Tibial nerve (tissue), 4 donors: Measurements from ENCODE around the gene OR5L1. TPM values are rescaled to one million over a fixed set of nuclear protein-coding genes. Genes with fewer than 3 reads are reported as not detected.

Source experiments
- DNase-seq, 2 donors: peaks; one replicate each; pipeline ENCODE4 v3.0.0-alpha.2; 2019; ENCODE audit warnings: low spot score in 2 of 2
- H3K27ac ChIP-seq, 4 donors: fragments of 200-600 bp; sonication (generic) in 3 of 4; one replicate each; pipeline ENCODE4 v1.5.1; 2017 to 2019; ENCODE audit warnings: mild to moderate bottlenecking in 1 of 4
- H3K27me3 ChIP-seq, 2 donors: fragments of 200-600 bp; sonication (generic) in 1 of 2; one replicate each; pipeline versions ENCODE4 v1.5.1 to v1.6.0; 2017 to 2019
- H3K36me3 ChIP-seq, 3 donors: fragments of 200-600 bp; sonication (generic); one replicate each; pipeline ENCODE4 v1.5.1; 2018 to 2019
- H3K4me1 ChIP-seq, 4 donors: fragments of 200-600 bp; sonication (generic) in 3 of 4; one replicate each; pipeline ENCODE4 v1.5.1; 2017 to 2019
- H3K4me3 ChIP-seq, 4 donors: fragments of 200-600 bp; sonication (generic) in 3 of 4; one replicate each; pipeline ENCODE4 v1.5.1; 2017 to 2019; ENCODE audit warnings: mild to moderate bottlenecking in 1 of 4, moderate library complexity in 1 of 4
- H3K9me3 ChIP-seq, 4 donors: fragments of 200-600 bp; sonication (generic) in 3 of 4; one replicate each; pipeline ENCODE4 v1.5.1; 2017 to 2019
- CTCF ChIP-seq, 5 experiments: fragments of 200-600 bp in 3 of 5; fragments of 450-650 bp in 2 of 5; sonication (generic) in 3 of 5; IDR thresholded peaks; one replicate each; pipeline ENCODE4 v1.5.1; 2016 to 2019; ENCODE audit warnings: antibody characterized with exemption in 5 of 5, mild to moderate bottlenecking in 3 of 5, moderate library complexity in 2 of 5
- EP300 ChIP-seq, 2 donors: sonication (generic); formaldehyde crosslinking; IDR thresholded peaks; one replicate each; pipeline ENCODE4 v1.6.1; 2017; ENCODE audit warnings: antibody characterized with exemption in 2 of 2, mild to moderate bottlenecking in 1 of 2
- POLR2A ChIP-seq, 2 donors: fragments of 450-650 bp; IDR thresholded peaks; one replicate each; pipeline ENCODE4 v1.6.1; 2017; ENCODE audit warnings: antibody characterized with exemption in 2 of 2, mild to moderate bottlenecking in 2 of 2, moderate library complexity in 2 of 2
- WGBS, 2 donors: methylation state at CpG; one replicate each; pipeline ENCODE4 v1.1.5; 2018; 5-methylcytosine and 5-hydroxymethylcytosine counted together
- total RNA-seq, 4 donors: library from RNA; depleted of rRNA; stranded (reverse); fragments of >200 nt; gene quantifications; one replicate each; pipeline ENCODE4 v1.1.0, GENCODE V29; 2016

OR5L1 gene
- total RNA-seq, 4 donors from 2014 or later, result not detected

GRCh38 chr11:55819330-55819729 lies 8.2 kb downstream of the OR5L1 start, which contains the start of gene OR5D18:
TSS of gene OR5D18 (plus strand) at chr11:55819630. CDS start at chr11:55819630, 0 bp downstream.
- DNase-seq, result no peak
- TF ChIP-seq CTCF (IDR thresholded peaks at IDR 0.05) (no peak), EP300 (IDR thresholded peaks at IDR 0.05) (no peak), POLR2A (IDR thresholded peaks at IDR 0.05) (no peak)
- no peak within 1 kb of the TSS for H3K4me3 ChIP-seq
- no peaks in the 10 kb centered on the region for H3K27me3 ChIP-seq
- no peaks in the 10 kb centered on the region for H3K9me3 ChIP-seq
- H3K36me3 ChIP-seq, result no peaks in the 10 kb centered on the region
- WGBS, 2 donors, result 87 to 88% methylated on average over 5 of the region's 5 CpGs
- no peaks in the 10 kb centered on the region for H3K4me1 ChIP-seq
- H3K27ac ChIP-seq, result no peak within 1 kb of the TSS

GRCh38 chr11:55826919-55827318 lies 15.8 kb downstream of the OR5L1 start, which contains the start of gene OR5L2:
TSS of gene OR5L2 (plus strand) at chr11:55827219. CDS start at chr11:55827219, 0 bp downstream.
- no peak within 1 kb of the TSS for H3K4me3 ChIP-seq
- DNase-seq, result no peak
- TF ChIP-seq EP300 (IDR thresholded peaks at IDR 0.05) (no peak), POLR2A (IDR thresholded peaks at IDR 0.05) (no peak), CTCF (IDR thresholded peaks at IDR 0.05) (no peak)

DNA sequence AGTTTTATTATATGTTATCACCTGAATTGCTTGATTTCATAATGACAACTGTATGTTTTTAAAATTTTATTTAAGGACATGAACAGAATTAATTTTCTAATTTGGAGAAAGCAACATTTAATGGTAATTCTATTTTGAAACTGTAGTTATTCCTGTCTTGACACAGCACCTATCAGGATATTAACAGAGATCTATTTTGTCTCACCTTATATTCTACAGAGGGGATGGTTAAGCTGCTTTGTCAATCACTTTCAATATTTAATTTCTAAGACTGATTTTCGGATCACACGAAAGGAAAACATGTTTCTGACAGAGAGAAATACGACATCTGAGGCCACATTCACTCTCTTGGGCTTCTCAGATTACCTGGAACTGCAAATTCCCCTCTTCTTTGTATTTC lies 27.3 kb downstream of the OR5L1 start, which contains the start of gene OR5D16:
TSS of gene OR5D16 (plus strand) at position 301 of the 400 bp plus-strand sequence. CDS start at position 301, 0 bp downstream.
- TF ChIP-seq CTCF (IDR thresholded peaks at IDR 0.05) (no peak), EP300 (IDR thresholded peaks at IDR 0.05) (no peak), POLR2A (IDR thresholded peaks at IDR 0.05) (no peak)

More at GRCh38 chr11:55826919-55827318, 15.8 kb downstream of the OR5L1 start, which contains the start of gene OR5L2:
- Histone ChIP-seq H3K27me3 (no peaks in the 10 kb centered on the region), H3K27ac (no peak within 1 kb of the TSS), H3K4me1 (no peaks in the 10 kb centered on the region), H3K36me3 (no peaks in the 10 kb centered on the region), H3K9me3 (no peaks in the 10 kb centered on the region)

GRCh38 chr11:55847453-55847852 lies 36.3 kb downstream of the OR5L1 start:
- Histone ChIP-seq H3K9me3 (peaks cover 0 to 5% (median 0%) of the 10 kb centered on the region in 4 donors), H3K27me3 (no peaks in the 10 kb centered on the region), H3K4me1 (no peaks in the 10 kb centered on the region), H3K4me3 (no peak overlapping the region), H3K36me3 (no peaks in the 10 kb centered on the region), H3K27ac (no peak overlapping the region)
- no peak for DNase-seq
- TF ChIP-seq CTCF (IDR thresholded peaks at IDR 0.05) (no peak), EP300 (IDR thresholded peaks at IDR 0.05) (no peak), POLR2A (IDR thresholded peaks at IDR 0.05) (no peak)
- WGBS, 2 donors, result 47 to 50% methylated on average over 2 of the region's 2 CpGs

More for the DNA sequence above, 27.3 kb downstream of the OR5L1 start, which contains the start of gene OR5D16:
- peaks cover 0 to 17% (median 0%) of the 10 kb centered on the region in 4 donors for H3K9me3 ChIP-seq
- no peak for DNase-seq
- H3K27ac ChIP-seq, result no peak within 1 kb of the TSS
- no peaks in the 10 kb centered on the region for H3K27me3 ChIP-seq
- H3K4me3 ChIP-seq, result no peak within 1 kb of the TSS
- no peaks in the 10 kb centered on the region for H3K4me1 ChIP-seq
- 30 to 55% methylated on average over 3 of the region's 3 CpGs for WGBS, 2 donors
- no peaks in the 10 kb centered on the region for H3K36me3 ChIP-seq

DNA sequence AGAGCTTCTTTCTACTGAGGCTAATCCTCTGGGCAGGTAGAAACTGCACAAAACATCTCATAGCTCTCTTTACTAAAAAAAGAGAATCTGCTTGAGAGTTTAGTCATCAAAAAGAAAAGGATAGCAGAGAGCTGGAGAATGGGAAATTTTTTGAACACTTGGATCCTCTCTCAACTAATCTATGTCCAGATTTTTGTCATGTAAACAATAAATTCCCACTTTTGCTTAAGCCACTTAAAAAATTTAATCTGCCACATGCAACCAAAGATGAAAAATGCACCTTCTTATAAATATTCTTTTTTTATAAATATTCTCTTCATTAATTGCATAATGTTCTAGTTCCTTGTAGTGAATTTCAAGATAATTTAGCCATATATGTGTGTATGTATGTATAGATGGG lies 37.9 kb downstream of the OR5L1 start:
- Histone ChIP-seq H3K4me1 (no peaks in the 10 kb centered on the region), H3K4me3 (no peak overlapping the region), H3K27ac (no peak overlapping the region), H3K27me3 (no peaks in the 10 kb centered on the region), H3K36me3 (no peaks in the 10 kb centered on the region), H3K9me3 (no peaks in the 10 kb centered on the region)
- DNase-seq, result no peak
- TF ChIP-seq CTCF (IDR thresholded peaks at IDR 0.05) (no peak), EP300 (IDR thresholded peaks at IDR 0.05) (no peak), POLR2A (IDR thresholded peaks at IDR 0.05) (no peak)
